ENCODE data around the gene ADIPOR1. TPM values are rescaled to one million over a fixed set of nuclear protein-coding genes. Genes with fewer than 3 reads are reported as not detected.
"Not testable (repeated sequence)": the region's sequence is repeated elsewhere in the genome, so short reads cannot be mapped to it uniquely, and the experiment has no call there.

The ADIPOR1 gene
- total RNA-seq, 1 donor from 2014 or later, result 52.4 TPM

GRCh38 chr1:202987922-202988583 is 29.9 kb upstream of the ADIPOR1 start:
- Mint-ChIP-seq H3K9me3 (peaks cover 4% of the 10 kb centered on the region), H3K27ac (no peak overlapping the region), H3K4me3 (no peak overlapping the region), H3K36me3 (no peaks in the 10 kb centered on the region), H3K27me3 (peaks cover 56% of the 10 kb centered on the region), H3K4me1 (ENCODE audit: unreplicated experiment) (no peaks in the 10 kb centered on the region)
- no peak for DNase-seq (ENCODE audit: extremely low spot score, unreplicated experiment)
- no peak for TF ChIP-seq CTCF (conservative IDR thresholded peaks at IDR 0.05)

DNA sequence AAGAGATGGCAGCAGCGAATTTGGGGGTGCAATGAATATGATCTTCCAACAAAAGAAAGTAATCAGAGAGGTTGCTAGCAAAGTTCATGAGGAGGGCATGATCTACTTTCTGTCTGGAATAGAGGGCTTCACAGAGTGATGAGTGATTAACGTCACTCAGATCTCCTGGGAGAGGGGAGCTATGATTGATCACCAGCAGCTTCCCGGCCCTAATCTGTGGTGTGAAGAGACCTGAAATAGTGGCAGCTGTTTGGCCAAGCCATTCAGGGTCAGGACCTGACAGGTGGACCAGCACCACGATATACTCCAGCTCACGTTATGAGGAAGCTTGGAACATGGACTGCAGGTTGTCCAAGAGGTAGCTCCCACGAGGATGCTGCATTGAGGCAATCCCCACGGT is 29.1 kb upstream of the ADIPOR1 start:
- Mint-ChIP-seq H3K4me3 (no peak overlapping the region), H3K27me3 (peaks cover 51% of the 10 kb centered on the region), H3K4me1 (ENCODE audit: unreplicated experiment) (no peaks in the 10 kb centered on the region), H3K9me3 (peaks cover 4% of the 10 kb centered on the region), H3K27ac (no peak overlapping the region), H3K36me3 (no peaks in the 10 kb centered on the region)
- TF ChIP-seq CTCF (conservative IDR thresholded peaks at IDR 0.05), result no peak
- no peak for DNase-seq (ENCODE audit: extremely low spot score, unreplicated experiment)

DNA sequence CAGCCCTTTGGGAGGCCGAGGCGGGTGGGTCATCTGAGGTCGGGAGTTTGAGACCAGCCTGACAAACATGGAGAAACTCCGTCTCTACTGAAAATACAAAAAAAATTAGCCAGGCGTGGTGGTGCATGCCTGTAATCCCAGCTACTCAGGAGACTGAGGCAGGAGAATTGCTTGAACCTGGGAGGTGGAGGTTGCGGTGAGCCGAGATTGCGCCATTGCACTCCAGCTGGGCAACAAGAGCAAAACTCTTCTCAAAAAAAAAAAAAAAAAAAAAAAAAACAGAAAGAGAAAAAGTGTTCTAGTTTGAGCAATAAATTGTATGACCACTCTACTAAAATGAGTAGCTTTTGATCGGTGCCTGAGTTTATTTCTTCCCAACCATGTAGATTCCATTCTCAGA is 28.0 kb upstream of the ADIPOR1 start:
- H3K4me3 Mint-ChIP-seq; H3K27ac Mint-ChIP-seq; H3K36me3 Mint-ChIP-seq; H3K4me1 Mint-ChIP-seq (ENCODE audit: unreplicated experiment); DNase-seq (ENCODE audit: extremely low spot score, unreplicated experiment); H3K9me3 Mint-ChIP-seq: not testable (repeated sequence)
- peaks cover 44% of the 10 kb centered on the region for H3K27me3 Mint-ChIP-seq

- no peak overlapping the region for H3K4me3 Mint-ChIP-seq
- no peak for TF ChIP-seq CTCF (conservative IDR thresholded peaks at IDR 0.05)
- H3K4me1 Mint-ChIP-seq (ENCODE audit: unreplicated experiment), result no peaks in the 10 kb centered on the region
- no peaks in the 10 kb centered on the region for H3K9me3 Mint-ChIP-seq
- no peak overlapping the region for H3K27ac Mint-ChIP-seq
- H3K27me3 Mint-ChIP-seq, result peaks cover 44% of the 10 kb centered on the region
- no peaks in the 10 kb centered on the region for H3K36me3 Mint-ChIP-seq
- DNase-seq (ENCODE audit: extremely low spot score, unreplicated experiment), result no peak
Observed at GRCh38 chr1:202982715-202983430, 24.8 kb upstream of the ADIPOR1 start.

GRCh38 chr1:202981939-202982338 is 23.8 kb upstream of the ADIPOR1 start:
- Mint-ChIP-seq H3K36me3 (no peaks in the 10 kb centered on the region), H3K4me3 (no peak overlapping the region), H3K4me1 (ENCODE audit: unreplicated experiment) (no peaks in the 10 kb centered on the region), H3K9me3 (no peaks in the 10 kb centered on the region), H3K27ac (no peak overlapping the region), H3K27me3 (peaks cover 47% of the 10 kb centered on the region)
- no peak for TF ChIP-seq CTCF (conservative IDR thresholded peaks at IDR 0.05)
- DNase-seq (ENCODE audit: extremely low spot score, unreplicated experiment), result no peak

GRCh38 chr1:202979459-202979858 is 21.3 kb upstream of the ADIPOR1 start:
- Mint-ChIP-seq H3K4me1 (ENCODE audit: unreplicated experiment) (no peaks in the 10 kb centered on the region), H3K27ac (no peak overlapping the region), H3K9me3 (no peaks in the 10 kb centered on the region), H3K36me3 (no peaks in the 10 kb centered on the region), H3K27me3 (peaks cover 50% of the 10 kb centered on the region), H3K4me3 (no peak overlapping the region)
- DNase-seq (ENCODE audit: extremely low spot score, unreplicated experiment), result no peak
- TF ChIP-seq CTCF (conservative IDR thresholded peaks at IDR 0.05), result no peak

All from type B pancreatic cell (in vitro differentiated cells).